NCI-H2196 (cell line): Measurements from ENCODE around the gene AFTPH.

Experiments
- DNase-seq: peaks from one replicate; lab custom pipeline; 2025; ENCODE audit not compliant: unreplicated experiment; lab: John Stamatoyannopoulos, UW

AFTPH gene

DNA sequence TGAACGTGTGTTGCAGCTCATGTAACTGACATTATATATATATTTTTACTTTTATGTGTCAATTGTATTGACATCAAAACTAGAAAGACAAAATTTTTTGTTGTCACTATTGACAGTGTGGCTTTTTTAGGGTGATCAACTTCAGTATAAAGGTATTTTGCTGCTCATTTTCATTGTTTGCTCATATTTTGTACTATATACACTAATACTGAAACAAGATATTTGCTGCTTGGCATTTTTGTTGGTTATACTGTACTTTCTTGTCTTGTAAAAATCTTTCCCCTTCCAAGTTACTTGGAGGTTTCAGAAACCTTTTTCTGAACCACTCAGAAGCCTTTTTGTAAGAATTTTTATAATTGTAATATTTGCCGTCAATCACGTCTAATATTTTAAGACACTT lies 16.5 kb downstream of the AFTPH start:
- DNase-seq: no peak

DNA sequence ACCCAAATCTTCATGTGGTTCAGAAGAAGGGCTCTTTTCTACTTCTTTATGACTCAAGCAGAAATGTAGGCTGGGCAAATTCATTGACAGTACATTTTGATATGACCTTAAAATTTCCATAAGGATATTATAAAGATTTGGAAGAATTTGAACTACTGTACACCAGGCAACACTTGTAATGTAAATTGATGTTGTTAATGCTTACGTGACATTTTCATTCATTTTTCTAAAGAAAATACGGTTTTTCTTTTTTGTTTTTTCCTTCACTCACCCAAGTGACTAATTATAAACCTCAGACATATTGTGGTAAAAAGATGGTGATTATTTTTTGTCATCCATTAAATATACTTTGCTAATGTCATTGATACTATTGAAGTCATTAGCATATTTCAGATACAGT lies 17.4 kb downstream of the AFTPH start:
- no peak for DNase-seq

DNA sequence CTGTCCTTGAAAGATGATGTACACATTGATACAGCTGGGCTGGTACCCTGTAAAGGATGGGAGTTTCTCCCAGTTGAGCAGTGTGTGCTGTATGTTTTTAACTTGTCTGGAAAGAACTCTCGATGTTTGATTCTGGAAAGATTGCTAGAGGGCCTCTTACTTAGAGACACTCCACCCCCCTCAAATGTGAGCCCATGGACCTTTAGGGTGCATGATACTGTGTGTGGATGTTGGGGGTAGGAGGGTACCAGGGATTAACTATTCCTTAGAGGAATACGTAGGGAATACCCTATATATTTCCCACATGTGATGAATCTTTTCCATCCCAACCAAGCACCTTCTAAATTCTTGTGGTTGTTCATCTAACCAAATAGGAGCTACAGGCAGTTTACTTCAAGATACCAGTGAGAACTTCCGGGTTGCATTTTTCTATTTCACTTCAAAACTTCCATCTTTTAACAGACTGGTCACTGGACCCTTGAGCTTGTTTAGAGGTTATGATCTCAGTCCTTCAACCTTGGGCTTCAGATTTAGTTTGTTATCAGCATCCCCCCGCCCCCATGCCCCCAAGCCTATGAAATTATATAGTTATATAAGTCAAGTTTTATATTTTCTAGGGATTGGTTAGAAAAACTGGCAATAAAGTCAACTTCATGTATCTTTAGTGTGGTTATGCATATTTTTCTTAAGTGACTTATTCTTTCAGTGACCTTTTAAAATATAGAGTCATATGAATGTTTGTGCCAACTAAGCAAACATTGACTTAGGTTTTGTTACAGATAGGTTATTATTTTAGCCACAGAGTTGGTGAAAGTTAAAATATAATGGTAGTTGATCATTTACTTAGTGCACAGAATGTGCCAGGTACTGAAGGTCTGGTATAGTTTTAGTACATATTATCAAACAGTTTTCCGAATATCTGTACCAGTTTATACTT lies 18.2 kb downstream of the AFTPH start:
- no peak for DNase-seq

DNA sequence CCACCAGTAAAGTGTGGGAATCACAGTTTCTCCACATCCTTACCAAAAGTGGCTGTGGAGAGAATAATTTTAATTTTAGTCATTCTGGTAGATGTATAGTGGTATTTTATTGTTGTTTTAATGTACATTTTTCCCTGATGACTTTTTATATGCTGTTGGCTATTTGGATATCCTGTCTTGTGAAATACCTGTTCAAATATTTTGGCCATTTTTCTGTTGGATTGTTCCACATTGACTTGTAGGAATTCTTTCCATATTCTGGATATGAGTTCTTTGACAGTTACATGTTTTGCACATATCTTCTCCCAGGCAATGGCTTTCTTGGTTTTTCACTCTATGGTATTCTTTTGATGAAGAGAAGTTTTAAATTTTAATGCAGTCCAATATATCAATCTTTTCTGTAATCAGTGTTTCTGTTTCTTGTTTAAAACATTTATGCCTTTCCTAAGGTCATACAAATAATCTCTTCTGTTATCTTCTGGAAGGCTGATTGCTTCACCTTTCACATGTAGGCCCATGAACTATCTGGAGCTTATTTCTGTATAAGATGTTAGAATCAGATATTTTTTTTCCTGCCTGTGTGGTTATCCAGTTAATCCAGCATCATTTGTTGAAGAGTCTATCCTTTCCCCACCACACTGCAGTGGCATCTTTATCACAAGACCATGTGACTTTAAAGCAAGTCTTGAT lies 19.0 kb downstream of the AFTPH start:
- no peak for DNase-seq

DNA sequence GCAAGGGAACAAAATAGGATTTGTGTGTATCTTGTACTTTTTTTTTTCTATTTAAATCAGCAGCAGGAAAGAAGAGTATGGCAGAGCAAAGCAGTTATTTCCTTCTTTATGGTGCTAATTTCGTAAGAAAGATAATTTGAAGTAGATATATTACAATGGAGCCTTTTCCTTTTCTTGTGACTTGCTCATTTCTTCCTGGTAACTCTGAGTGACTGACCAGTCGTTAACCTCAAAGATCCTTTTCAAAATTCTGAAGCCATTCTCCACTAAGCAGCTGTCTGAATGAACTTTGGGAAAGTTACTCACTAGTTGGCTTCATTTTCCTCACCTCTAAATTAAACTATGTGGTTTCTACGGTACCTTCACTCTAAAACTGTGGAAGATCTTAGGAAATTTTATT lies 24.6 kb downstream of the AFTPH start:
- DNase-seq: no peak

DNA sequence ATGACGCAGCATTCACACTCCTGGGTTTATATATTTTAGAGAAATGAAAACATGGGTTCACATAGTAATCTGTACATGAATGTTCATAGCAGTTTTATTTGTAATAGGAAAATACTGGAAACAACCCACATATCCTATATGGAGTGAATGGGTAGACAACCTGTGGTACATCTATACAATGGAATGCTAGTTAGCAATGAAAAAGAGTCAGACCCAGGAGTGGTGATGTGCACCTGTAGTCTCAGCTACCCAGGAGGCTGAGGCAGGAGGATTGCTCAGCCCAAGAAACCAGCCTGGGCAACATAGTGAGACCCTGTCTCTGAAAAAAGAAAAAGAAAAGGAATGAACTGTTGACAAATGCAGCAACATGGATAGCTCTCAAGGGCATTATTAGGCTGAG lies 25.9 kb downstream of the AFTPH start:
- no peak for DNase-seq

DNA sequence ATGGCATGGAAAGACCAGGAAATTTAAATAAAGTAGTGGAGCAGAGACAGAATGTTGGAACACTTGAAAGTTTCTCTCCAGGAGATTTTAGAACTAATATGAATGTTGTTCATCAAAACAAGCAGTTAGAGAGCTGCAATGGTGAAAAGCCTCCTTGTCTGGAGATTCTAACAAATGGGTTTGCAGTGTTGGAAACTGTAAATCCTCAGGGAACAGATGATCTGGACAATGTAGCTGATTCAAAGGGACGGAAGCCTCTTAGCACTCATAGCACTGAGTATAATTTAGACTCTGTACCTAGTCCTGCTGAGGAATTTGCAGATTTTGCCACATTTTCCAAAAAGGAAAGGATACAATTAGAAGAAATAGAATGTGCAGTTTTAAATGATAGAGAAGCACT lies 27.7 kb downstream of the AFTPH start:
- DNase-seq: no peak

DNA sequence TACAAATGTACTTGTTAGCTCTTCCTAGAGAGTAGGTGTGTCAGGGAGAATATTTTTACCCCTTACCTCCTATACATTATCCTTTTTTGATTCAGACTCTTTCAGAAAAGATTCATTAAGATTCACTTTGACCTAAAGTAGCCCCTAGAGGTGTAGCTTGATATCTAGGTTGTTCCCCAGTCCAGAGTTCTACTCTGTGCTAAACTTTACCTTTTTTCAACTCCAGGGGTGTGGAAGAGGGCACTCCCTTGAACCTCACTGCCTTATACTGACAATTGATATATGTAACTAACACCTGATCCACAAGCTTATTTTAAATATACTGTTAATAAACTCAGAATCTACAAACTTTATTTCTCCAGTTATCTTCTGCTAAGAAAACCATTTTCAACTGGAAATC lies 30.0 kb downstream of the AFTPH start:
- no peak for DNase-seq

DNA sequence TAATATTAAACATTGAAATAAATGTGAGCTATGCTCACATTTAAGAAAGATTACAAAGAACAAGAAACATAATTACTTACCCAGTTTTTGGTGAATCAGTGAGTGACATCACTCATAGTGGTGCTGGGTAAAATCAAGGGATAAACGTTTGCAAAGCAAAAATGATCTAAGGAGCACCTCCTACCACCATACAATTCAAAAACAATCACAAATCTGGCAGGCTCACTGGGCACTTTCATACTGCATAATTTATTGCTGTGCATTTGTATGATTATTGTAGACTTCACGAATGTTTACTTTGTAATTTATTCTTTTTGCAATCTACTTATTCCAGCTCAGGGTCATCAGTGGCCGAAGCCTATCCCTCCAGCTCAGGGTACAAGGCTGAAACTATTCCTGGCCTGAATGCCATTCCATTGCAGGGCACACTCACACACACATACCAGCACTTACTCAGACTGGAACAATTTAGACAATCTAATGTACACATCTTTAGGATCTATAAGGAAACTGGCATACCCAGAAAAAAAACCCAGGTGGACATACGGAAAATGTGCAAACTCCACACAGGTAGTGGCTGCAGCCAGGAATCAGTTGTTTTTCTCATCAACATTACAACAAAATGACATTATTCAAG lies 34.4 kb downstream of the AFTPH start:
- DNase-seq: no peak

DNA sequence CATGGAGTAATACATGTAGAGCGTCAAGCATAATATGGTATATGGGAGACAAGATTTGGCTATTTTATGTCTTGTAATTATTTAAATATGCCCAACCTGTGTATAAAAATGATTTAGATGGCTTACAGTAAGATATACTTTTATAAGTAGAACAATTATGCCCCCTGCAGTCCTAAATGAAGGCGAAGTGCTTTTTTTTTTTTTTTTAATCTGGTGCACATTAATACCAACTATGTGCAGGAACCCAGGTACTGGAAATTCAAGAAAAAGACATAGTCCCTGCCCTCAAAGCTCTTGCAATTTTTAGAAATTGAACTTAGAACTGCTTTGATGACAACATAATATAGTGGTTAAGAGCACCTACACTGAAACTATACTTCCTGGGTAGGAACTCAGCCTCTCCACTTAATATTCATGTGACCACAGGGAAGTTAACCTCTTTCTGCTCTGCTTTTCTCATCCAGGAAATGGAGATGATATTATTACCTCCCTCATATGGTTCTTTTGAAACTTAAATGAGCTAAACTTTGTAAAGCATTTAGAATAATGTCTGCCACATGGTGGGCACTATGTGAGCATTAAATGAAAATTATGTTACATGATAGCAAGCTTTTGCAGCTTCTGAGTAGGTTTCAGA lies 38.1 kb downstream of the AFTPH start:
- peak; percentile 11 for DNase-seq

DNA sequence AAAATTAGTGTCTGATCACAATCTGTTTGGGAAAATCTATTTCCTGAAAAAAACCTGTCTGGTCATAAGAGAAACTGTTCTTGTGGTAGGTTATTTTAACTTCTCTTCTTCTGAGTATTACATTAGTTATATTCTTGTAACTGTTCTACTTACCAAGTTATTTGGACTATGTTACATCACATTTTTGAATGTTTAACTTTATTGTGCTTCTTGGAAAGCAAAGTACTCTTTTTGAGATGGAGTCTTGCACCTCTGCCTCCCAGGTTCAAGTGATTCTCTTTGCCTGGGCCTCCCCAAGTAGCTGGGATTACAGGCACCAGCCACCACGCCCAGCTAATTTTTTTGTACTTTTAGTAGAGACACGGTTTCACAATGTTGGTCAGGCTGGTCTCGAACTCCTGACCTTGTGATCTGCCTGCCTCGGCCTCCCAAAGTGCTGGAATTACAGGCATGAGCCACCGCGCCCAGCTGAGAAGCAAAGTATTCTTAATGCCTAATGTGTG lies 39.4 kb downstream of the AFTPH start:
- no peak for DNase-seq

DNA sequence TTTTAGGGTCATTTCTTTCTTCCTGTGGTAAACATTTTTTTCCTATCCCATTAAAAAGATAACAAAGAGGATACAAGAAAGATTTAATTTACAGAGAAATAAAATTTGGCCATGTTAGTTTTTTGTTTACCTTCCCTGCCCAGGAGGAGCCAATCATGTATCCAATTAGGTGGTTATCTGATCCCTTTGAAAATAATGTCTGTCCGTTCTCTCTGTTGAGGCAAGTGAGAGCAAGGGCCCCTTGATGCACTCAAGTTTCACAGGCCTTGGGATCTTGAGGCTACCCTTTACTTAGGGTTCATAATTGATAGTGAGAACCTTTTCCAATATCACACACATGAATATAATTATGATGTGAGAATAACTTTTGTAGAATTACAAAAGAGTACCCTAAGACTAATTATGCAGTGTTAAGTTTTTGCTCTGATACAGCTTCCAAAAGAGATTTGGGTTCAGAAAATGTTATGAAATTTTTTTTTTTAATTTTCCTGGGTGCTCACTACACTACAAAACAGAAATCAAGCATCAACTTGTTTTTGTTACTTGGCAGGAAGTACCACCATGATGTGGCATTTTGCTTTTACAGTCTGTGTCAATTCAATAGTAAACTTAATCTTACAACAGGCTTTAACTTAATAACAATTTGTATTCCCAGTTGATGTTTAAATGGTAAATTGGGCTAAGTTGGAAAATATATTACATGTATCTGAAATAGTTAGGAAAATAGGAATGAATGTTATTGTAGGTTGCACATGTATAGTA lies 42.0 kb downstream of the AFTPH start:
- no peak for DNase-seq

DNA sequence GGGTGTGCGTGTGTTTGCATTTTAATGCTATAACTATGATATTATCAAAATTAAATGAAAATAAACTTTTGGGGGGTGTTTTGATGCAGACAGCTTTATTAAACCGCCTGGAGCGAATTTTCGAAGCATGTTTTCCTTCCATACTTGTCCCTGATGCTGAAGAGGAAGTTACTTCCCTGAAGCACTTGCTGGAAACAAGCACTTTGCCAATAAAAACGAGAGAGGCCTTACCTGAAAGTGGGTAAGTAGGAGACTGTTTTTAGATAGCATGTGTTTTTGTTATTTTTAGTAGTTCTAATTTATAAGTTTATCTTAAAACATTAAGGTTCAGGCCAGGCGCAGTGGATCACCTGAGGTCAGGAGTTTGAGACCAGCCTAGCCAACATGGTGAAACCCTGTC lies 43.3 kb downstream of the AFTPH start:
- DNase-seq: no peak

DNA sequence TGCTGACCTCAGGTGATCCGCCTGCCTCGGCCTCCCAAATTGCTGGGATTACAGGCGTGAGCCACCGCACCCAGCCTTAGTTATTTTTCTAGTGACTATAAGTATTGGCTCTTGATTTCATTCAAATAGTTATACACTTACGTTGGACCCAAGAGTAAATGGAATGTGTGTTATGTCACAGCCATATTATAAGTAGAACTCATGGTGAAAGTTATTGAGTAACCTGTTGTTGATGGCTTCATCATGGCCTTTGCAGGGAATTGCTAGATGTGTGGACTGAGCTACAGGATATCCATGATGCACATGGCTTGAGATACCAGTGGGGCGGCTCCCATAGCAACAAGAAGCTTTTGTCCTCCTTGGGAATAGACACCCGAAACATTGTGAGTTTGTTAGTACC lies 44.7 kb downstream of the AFTPH start:
- DNase-seq: no peak

DNA sequence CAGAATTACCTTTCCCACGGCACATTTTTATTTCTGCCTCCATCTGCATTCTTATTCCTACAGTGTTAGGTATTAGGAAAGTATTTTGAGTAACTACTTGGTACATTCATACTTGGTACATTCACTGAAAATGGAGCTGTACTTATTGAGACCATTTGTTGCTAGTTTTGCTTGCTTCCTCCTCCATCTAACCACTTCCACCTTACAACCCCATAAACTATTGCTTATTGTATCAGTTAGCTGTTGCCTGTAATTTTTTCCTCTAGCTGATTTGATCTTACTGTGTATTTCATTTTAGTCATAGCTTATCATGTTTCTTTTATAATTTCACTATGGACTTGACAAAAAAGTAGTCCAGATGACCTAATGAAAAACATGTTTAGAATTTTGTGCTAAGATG lies 50.7 kb downstream of the AFTPH start:
- DNase-seq: no peak

DNA sequence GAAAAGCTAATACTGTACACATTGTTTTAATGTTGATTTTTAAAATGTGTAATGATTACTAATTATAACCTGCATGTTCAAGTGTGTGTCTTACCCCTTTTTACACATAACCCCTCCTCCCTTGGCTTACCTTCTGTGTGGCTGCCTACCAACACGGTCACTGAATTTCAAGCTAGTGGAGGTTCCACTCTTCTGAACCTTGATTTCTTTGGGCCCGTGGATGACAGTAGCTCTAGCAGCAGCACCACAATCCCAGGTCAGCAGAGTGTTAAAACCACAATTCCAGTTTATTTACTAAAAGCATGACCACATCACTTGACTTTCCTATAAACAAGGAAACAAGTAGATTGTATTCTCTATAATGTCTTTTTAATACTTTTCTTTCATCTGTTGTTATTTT lies 56.9 kb downstream of the AFTPH start:
- no peak for DNase-seq

DNA sequence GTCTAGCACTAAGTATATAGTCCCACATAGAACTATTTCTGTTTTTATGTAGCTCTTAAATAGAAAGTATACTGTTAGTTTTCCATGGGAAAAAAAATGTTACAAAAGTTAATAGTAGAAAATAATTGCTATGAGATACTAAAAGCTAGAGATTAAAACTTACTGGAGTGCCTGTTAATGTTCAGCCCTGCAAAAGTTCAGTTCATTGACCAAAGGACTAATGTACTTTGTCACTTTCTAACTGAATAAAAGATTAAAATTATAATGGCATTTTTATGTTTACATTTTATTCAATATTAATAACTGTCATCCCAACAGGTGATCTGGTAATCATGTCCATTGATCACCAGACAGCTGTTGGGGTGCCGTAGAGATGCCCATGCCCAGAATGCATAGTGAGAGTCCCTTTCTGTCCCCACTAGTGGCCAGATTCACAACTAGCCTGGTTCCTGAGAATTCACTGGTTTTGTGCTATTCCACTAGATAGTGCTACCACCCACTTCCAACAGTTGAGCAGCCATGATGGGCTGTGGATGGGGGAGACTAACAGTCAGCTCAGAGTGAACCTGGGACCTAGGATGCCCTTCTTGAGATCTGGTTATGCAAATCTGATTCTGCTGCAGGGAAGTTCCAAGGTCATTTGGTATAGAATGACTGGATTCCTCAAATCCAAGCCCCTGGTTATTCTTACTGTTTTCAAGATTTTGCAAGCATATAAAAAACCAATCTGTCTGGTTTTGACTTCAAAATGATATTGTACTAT lies 57.8 kb downstream of the AFTPH start:
- DNase-seq: no peak

DNA sequence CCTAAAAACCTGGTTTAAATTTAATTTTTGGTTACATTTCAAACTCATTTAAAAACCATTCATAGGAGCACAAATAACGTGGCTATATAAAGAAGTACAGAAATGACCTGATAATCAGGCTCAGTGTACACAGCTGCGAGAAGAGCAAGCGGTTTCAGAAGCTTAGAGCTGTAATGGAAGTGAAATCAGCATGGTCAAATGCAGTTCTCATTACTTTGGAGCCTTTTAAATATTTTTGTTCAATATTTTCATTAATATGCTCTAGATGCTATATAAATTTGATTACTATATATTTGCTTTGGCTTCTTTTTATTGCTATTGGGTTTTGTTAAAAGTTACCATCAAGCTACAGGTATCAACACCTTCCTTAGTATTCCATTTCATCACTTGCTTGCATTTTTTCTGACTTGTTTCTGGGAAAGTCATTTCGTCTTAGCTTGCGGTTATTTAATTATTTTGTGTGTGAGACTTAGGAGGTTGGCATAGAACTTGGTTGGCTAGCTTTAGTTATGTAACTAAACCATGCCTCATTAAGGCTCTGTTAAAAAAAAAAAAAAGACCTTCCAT lies 58.7 kb downstream of the AFTPH start:
- DNase-seq: no peak

DNA sequence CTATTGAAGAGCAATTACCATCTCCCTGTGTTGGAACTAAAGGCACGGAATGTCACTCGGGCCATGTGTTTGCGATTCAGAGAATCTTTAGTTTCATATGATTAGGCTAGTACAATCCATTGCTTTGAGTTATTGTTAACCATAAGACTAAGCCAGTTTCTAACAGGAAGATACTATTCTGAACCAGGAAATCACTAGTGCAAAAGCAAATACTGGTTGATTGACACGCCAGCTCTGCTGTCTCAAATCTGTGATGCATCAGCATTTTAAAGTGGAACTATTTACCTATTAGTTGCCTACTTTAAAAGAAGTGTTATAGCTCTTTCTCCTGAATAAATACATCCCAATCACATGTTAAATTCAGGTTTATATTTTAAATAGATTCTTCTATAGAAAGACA lies 61.9 kb downstream of the AFTPH start:
- no peak for DNase-seq
